GM12878 (cell line): ENCODE results near the gene ACTA2.

ENCODE experiments used
- CTCF ChIP-seq, 3 experiments: IDR thresholded peaks in 2 of 3; conservative IDR thresholded peaks in 1 of 3; 2 replicates each; pipeline ENCODE4 v1.5.1; 2011; ENCODE audit warnings: low read depth in 3 of 3, low read length in 3 of 3, mild to moderate bottlenecking in 3 of 3, control low read depth in 2 of 3, moderate library complexity in 2 of 3, inconsistent platforms in 1 of 3, mixed read lengths in 1 of 3; ENCODE audit not compliant: control insufficient read depth in 2 of 3, insufficient read depth in 1 of 3; ENCODE audit errors: extremely low read depth in 1 of 3
- E4F1 ChIP-seq: fragments of 450-650 bp; IDR thresholded peaks from 2 replicates; pipeline ENCODE4 v1.6.1; 2018; ENCODE audit warnings: borderline replicate concordance, mild to moderate bottlenecking; ENCODE audit not compliant: partially characterized antibody
- HCFC1 ChIP-seq: fragments of 150-350 bp; IDR thresholded peaks from 2 replicates; pipeline ENCODE4 v1.6.1; 2014; ENCODE audit warnings: low read length
- JUND ChIP-seq: IDR thresholded peaks from 2 replicates; pipeline ENCODE4 v1.6.1; 2012; ENCODE audit warnings: low read depth, mild to moderate bottlenecking, low read length, improper control_type of control experiment, moderate library complexity
- MAX ChIP-seq: IDR thresholded peaks from 2 replicates; pipeline ENCODE4 v1.6.1; 2012; ENCODE audit warnings: low read depth, low read length, improper control_type of control experiment
- RAD21 ChIP-seq: IDR thresholded peaks from 2 replicates; pipeline ENCODE4 v1.6.1; 2011; ENCODE audit warnings: mild to moderate bottlenecking, low read depth, low read length, moderate library complexity; ENCODE audit not compliant: insufficient read depth
- RUNX3 ChIP-seq: IDR thresholded peaks from 2 replicates; pipeline ENCODE4 v1.6.1; 2012; ENCODE audit warnings: low read length, inconsistent platforms
- SRF ChIP-seq, 2 experiments: IDR thresholded peaks; 2 replicates each; pipeline ENCODE4 v1.6.1; 2011; ENCODE audit warnings: low read depth in 2 of 2, low read length in 2 of 2, mild to moderate bottlenecking in 1 of 2, moderate library complexity in 1 of 2
- SUPT20H ChIP-seq: IDR thresholded peaks from 2 replicates; pipeline ENCODE4 v1.6.1; 2011; ENCODE audit warnings: low read depth, mild to moderate bottlenecking, low read length, moderate library complexity, borderline replicate concordance; ENCODE audit not compliant: control insufficient read depth
- SUZ12 ChIP-seq: fragments of 200-600 bp; sonication (generic); IDR thresholded peaks from one replicate; pipeline ENCODE4 v1.6.1; 2018; ENCODE audit warnings: antibody characterized with exemption, mild to moderate bottlenecking; ENCODE audit not compliant: unreplicated experiment
- TAF1 ChIP-seq: IDR thresholded peaks from 2 replicates; pipeline ENCODE4 v1.6.1; 2011; ENCODE audit warnings: mild to moderate bottlenecking, low read depth, low read length, borderline replicate concordance
- TCF3 ChIP-seq: IDR thresholded peaks from 2 replicates; pipeline ENCODE4 v1.6.1; 2012; ENCODE audit warnings: low read depth, mild to moderate bottlenecking, low read length, borderline replicate concordance; ENCODE audit not compliant: insufficient read depth

- no peak for TF ChIP-seq CTCF (IDR thresholded peaks at IDR 0.05 in 2 of 3, conservative IDR thresholded peaks at IDR 0.05 in 1 of 3; ENCODE audit: control insufficient read depth in 2 of 3, extremely low read depth in 1 of 3, insufficient read depth in 1 of 3, low read depth in 3 of 3, low read length in 3 of 3)
- TF ChIP-seq TAF1 = no peak
- no peak for TF ChIP-seq HCFC1
- TF ChIP-seq RUNX3 = no peak
- no peak for TF ChIP-seq SUZ12
- TF ChIP-seq RAD21 = no peak
- TF ChIP-seq TCF3 = no peak
- no peak for TF ChIP-seq JUND
- no peak for TF ChIP-seq SUPT20H
- TF ChIP-seq E4F1 = no peak
- TF ChIP-seq MAX = no peak
- no peak for TF ChIP-seq SRF (IDR thresholded peaks at IDR 0.05; ENCODE audit: low read depth in 2 of 2, low read length in 2 of 2)
These were observed 63.6 kb downstream of the ACTA2 start for GRCh38 chr10:88888810-88889445.
